Activated naive CD4-positive, alpha-beta T cell treated with anti-CD3 and anti-CD28 coated beads, Interleukin-2, amount 10 ng/mL, durations not matched to agents 7 days and 5 days (primary cell): Measurements from ENCODE around the gene DAW1.
"Not testable (repeated sequence)": the region's sequence is repeated elsewhere in the genome, so short reads cannot be mapped to it uniquely, and the experiment has no call there.

Experiments used
- CTCF ChIA-PET: fragments of 350-600 bp; sonication (Branson Sonifier 250); formaldehyde crosslinking; loops from one replicate; lab custom pipeline; 2021; ENCODE audit warnings: antibody characterized with exemption; lab: Charles Lee
- DNase-seq: peaks from one replicate; pipeline ENCODE4 v3.0.0-alpha.2; 2020
- H3K27ac Mint-ChIP-seq: one replicate; pipeline ENCODE4 v1.8.0; 2021; ENCODE audit warnings: mild to moderate bottlenecking, moderate library complexity, mixed read lengths
- H3K27me3 Mint-ChIP-seq: one replicate; pipeline ENCODE4 v1.8.0; 2021; ENCODE audit warnings: mild to moderate bottlenecking, mixed read lengths
- H3K36me3 Mint-ChIP-seq: one replicate; pipeline ENCODE4 v1.8.0; 2021; ENCODE audit warnings: mixed read lengths
- H3K4me1 Mint-ChIP-seq: one replicate; pipeline ENCODE4 v1.8.0; 2021; ENCODE audit warnings: mixed read lengths
- H3K4me3 Mint-ChIP-seq: one replicate; pipeline ENCODE4 v1.8.0; 2021; ENCODE audit warnings: mild to moderate bottlenecking, moderate library complexity, mixed read lengths
- H3K9me3 Mint-ChIP-seq: one replicate; pipeline ENCODE4 v1.8.0; 2021; ENCODE audit warnings: mixed read lengths

The DAW1 gene

GRCh38 chr2:227871375-227871791 lies at the start of gene DAW1:
Gene DAW1, plus strand, starts transcription at chr2:227871631. Its CDS starts 59 bp downstream, at chr2:227871690.
- peak; percentile 56 for DNase-seq
- no peak within 1 kb of the TSS for H3K4me3 Mint-ChIP-seq
- no peak within 1 kb of the TSS for H3K27ac Mint-ChIP-seq

GRCh38 chr2:227822416-227823003 lies 48.9 kb upstream of the DAW1 start:
- Mint-ChIP-seq H3K9me3 (no peaks in the 10 kb centered on the region), H3K27ac (no peak overlapping the region), H3K4me3 (no peak overlapping the region), H3K4me1 (peaks cover 7% of the 10 kb centered on the region), H3K36me3 (no peaks in the 10 kb centered on the region), H3K27me3 (peaks cover 3% of the 10 kb centered on the region)
- no peak for DNase-seq
- CTCF ChIA-PET, result no interaction called here

More at GRCh38 chr2:227871375-227871791, at the start of gene DAW1:
- H3K27me3 Mint-ChIP-seq, result peaks cover 25% of the 10 kb centered on the region
- no peaks in the 10 kb centered on the region for H3K9me3 Mint-ChIP-seq
- no peaks in the 10 kb centered on the region for H3K36me3 Mint-ChIP-seq
- CTCF ChIA-PET, result interaction anchor here (3.5 kb wide), 1 partner anchor 9 kb away, joined by 11 read pairs; no protein-coding TSS in a partner anchor
- H3K4me1 Mint-ChIP-seq, result no peaks in the 10 kb centered on the region

DNA sequence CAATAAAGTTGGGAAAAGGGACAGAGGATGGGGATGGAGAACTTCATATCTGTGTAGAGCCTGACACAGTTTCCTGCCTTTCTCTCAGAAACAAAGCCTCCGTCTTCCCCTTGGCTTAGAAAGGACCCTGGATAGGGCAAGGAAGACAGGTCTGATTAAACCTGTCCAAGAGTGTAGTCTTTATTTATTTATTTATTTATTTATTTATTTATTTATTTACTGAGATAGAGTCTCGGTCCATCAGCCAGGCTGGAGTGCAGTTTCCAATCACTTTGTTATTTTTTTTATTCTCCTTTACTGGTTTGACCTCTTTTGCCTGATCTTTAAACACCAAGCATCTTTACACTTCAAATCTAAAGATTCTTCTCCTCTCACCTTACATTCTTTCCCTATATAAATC lies 47.5 kb upstream of the DAW1 start:
- no peak overlapping the region for H3K4me3 Mint-ChIP-seq
- DNase-seq, result no peak
- CTCF ChIA-PET, result no interaction called here

DNA sequence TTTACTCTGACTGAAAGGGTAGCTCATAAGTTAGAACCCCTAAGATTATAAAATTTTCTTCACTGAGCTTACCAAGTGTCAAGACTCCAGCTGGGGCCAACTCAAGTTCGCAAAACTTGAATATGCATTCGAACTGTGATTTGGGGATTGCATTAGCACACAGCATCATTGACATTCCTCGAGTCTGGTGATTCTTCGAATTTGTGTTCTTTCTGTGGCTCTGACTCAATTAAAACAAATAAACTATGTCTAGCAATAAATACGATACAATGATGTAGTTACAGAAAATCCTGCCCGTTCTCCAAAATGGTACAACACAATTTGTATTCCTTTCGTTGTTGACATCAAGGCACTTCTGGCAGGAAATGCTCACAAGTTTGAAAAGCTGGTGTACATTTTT lies 46.7 kb upstream of the DAW1 start:
- H3K4me1 Mint-ChIP-seq, result no peaks in the 10 kb centered on the region
- no peaks in the 10 kb centered on the region for H3K36me3 Mint-ChIP-seq
- H3K27me3 Mint-ChIP-seq, result peaks cover 8% of the 10 kb centered on the region
- CTCF ChIA-PET, result no interaction called here
- H3K4me3 Mint-ChIP-seq, result no peak overlapping the region
- H3K9me3 Mint-ChIP-seq, result no peaks in the 10 kb centered on the region
- DNase-seq, result no peak
- no peak overlapping the region for H3K27ac Mint-ChIP-seq

More for the DNA sequence above, 47.5 kb upstream of the DAW1 start:
- no peaks in the 10 kb centered on the region for H3K4me1 Mint-ChIP-seq
- no peak overlapping the region for H3K27ac Mint-ChIP-seq
- peaks cover 8% of the 10 kb centered on the region for H3K27me3 Mint-ChIP-seq
- no peaks in the 10 kb centered on the region for H3K36me3 Mint-ChIP-seq
- no peaks in the 10 kb centered on the region for H3K9me3 Mint-ChIP-seq

- H3K27me3 Mint-ChIP-seq, result peaks cover 8% of the 10 kb centered on the region
- H3K36me3 Mint-ChIP-seq, result no peaks in the 10 kb centered on the region
- CTCF ChIA-PET, result no interaction called here
- H3K9me3 Mint-ChIP-seq, result no peaks in the 10 kb centered on the region
- DNase-seq, result no peak
- H3K4me1 Mint-ChIP-seq, result no peaks in the 10 kb centered on the region
- H3K4me3 Mint-ChIP-seq, result no peak overlapping the region
- H3K27ac Mint-ChIP-seq, result no peak overlapping the region
Measured at GRCh38 chr2:227826019-227826521, 45.4 kb upstream of the DAW1 start.

DNA sequence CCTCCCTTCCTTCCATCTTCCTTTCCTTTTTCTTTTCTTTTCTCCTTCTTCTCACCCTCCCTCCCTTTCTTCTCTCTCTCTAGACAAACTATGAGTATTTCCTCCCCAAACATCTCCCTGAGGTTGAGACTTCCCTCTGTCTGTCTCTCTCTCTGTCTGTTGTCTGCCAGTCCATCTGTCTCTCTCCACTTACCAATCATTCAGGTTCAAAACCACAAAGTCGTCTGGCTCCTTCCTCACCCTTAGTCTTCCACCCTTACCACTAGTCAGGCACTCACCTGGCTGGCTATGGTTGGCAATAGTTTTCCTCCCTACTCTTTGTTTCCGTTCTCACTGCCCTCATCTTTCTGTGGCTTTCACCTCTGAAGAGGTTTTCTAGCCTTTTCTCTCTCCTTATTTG lies 44.9 kb upstream of the DAW1 start:
- Mint-ChIP-seq H3K4me3 (no peak overlapping the region), H3K27me3 (peaks cover 5% of the 10 kb centered on the region), H3K36me3 (no peaks in the 10 kb centered on the region), H3K4me1 (no peaks in the 10 kb centered on the region), H3K9me3 (no peaks in the 10 kb centered on the region), H3K27ac (no peak overlapping the region)
- CTCF ChIA-PET, result no interaction called here
- DNase-seq, result no peak

GRCh38 chr2:227827143-227827542 lies 44.3 kb upstream of the DAW1 start:
- DNase-seq, result no peak
- no peaks in the 10 kb centered on the region for H3K4me1 Mint-ChIP-seq
- no peak overlapping the region for H3K4me3 Mint-ChIP-seq
- H3K36me3 Mint-ChIP-seq, result no peaks in the 10 kb centered on the region
- CTCF ChIA-PET, result no interaction called here
- no peak overlapping the region for H3K27ac Mint-ChIP-seq
- no peaks in the 10 kb centered on the region for H3K9me3 Mint-ChIP-seq
- peaks cover 5% of the 10 kb centered on the region for H3K27me3 Mint-ChIP-seq

DNA sequence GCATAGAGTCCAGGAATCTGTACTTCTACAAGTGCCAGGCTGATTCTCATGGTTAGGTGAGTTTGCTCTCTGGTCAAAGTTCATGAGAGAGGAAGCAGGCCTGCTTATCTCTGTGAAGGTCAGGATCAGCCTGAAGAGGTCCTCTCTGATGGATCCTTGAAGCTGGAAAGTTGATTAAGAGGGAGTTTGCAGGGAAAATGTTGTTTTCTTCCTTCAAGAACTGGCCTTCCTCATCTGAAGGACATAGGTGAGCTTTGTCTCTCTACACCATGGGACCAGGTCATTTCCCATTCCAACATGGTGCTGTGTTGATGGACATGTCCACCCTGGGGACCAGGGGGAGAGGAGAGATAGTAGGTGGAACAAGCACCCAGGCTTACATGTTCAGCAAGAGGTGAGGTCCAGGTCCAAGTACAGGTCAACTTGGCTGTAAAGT lies 42.9 kb upstream of the DAW1 start:
- Mint-ChIP-seq H3K27me3 (peaks cover 5% of the 10 kb centered on the region), H3K36me3 (no peaks in the 10 kb centered on the region), H3K4me3 (no peak overlapping the region), H3K4me1 (no peaks in the 10 kb centered on the region), H3K9me3 (no peaks in the 10 kb centered on the region), H3K27ac (no peak overlapping the region)
- CTCF ChIA-PET, result interaction anchor here (0.7 kb wide), 1 partner anchor 35 kb away, joined by 3 read pairs; no protein-coding TSS in a partner anchor
- DNase-seq, result no peak

DNA sequence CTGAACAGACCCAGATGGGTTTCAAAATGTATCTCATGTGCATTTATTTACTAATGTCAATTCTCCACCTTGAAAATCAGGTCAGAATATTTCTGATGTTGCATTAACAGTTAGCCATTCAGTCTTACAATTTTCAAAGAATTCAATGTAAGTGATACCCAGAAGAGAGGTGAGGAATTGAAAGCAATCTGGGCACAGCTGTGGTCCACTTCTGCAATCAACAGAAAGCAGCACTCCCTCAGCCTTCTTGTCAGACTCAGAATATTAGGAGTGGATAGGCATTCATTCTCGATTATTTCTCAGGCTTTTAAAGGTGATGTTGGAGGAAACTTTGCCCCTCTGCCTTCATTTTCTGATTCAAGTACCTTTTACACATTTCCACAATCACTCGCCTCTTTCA lies 42.1 kb upstream of the DAW1 start:
- no peaks in the 10 kb centered on the region for H3K4me1 Mint-ChIP-seq

DNA sequence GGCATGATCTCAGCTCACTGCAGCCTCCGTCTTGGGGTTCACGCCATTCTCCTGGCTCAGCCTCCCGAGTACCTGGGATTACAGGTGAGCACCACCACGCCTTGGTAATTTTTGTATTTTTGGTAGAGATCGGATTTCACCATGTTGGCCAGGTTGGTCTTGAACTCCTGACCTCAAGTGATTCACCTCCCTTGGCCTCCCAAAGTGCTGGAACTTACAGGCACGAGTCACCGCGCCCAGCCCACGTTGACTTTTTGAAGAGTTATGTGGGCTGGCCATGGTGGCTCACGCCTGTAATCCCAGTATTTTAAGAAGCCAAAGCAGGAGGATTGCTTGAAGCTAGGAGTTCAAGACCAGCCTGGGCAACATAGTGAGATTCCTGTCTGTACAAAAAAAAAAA lies 37.0 kb upstream of the DAW1 start:
- Mint-ChIP-seq H3K9me3 (no peaks in the 10 kb centered on the region), H3K27me3 (peaks cover 5% of the 10 kb centered on the region), H3K27ac (no peak overlapping the region), H3K4me3 (no peak overlapping the region), H3K4me1 (no peaks in the 10 kb centered on the region), H3K36me3 (no peaks in the 10 kb centered on the region)
- no peak for DNase-seq
- CTCF ChIA-PET, result no interaction called here

More for the DNA sequence above, 42.1 kb upstream of the DAW1 start:
- no peaks in the 10 kb centered on the region for H3K36me3 Mint-ChIP-seq
- DNase-seq, result no peak
- CTCF ChIA-PET, result interaction anchor here (0.7 kb wide), 1 partner anchor 34 kb away, joined by 3 read pairs; no protein-coding TSS in a partner anchor
- no peaks in the 10 kb centered on the region for H3K9me3 Mint-ChIP-seq
- peaks cover 5% of the 10 kb centered on the region for H3K27me3 Mint-ChIP-seq
- no peak overlapping the region for H3K4me3 Mint-ChIP-seq
- H3K27ac Mint-ChIP-seq, result no peak overlapping the region

DNA sequence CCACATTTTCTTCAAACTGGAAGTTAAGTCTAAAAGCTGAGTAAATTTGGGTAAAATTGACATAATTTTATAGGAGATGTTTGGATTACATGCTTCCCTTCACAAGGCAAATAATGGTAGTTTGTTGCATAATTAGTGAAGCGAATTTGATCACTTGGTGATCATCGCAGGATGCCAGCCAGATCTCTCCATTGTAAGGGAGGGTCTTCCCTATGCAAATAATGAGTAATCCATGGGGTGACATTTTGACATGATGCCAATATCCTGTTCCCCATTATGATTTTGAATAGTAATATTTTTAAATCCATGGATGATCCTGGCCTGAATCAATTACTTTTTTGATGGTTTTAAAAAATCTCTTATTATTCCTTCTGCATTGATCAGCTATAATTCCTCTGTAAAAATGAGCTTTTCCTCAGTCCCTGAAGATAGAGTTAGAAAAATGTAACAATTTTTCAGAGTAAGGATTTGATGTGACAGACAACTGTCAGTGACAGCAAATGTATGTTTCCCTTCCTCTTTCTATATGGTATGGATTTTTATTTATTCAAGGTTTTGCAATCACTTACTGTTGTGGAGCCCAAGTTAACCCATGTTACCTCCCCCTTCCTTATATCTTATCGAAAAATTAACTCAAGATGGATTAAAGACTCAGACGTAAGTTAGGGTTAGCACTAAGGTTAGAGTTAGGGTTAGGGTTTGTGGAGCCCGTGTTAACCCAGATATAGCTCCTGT lies 36.3 kb upstream of the DAW1 start:
- DNase-seq, result no peak
- H3K36me3 Mint-ChIP-seq, result no peaks in the 10 kb centered on the region
- H3K27ac Mint-ChIP-seq, result no peak overlapping the region
- H3K4me3 Mint-ChIP-seq, result no peak overlapping the region
- H3K4me1 Mint-ChIP-seq, result no peaks in the 10 kb centered on the region
- no peaks in the 10 kb centered on the region for H3K9me3 Mint-ChIP-seq
- CTCF ChIA-PET, result no interaction called here
- H3K27me3 Mint-ChIP-seq, result peaks cover 6% of the 10 kb centered on the region

GRCh38 chr2:227839339-227840129 lies 31.9 kb upstream of the DAW1 start:
- H3K36me3 Mint-ChIP-seq, H3K4me1 Mint-ChIP-seq, H3K4me3 Mint-ChIP-seq, H3K9me3 Mint-ChIP-seq, H3K27me3 Mint-ChIP-seq, DNase-seq, H3K27ac Mint-ChIP-seq: not testable (repeated sequence)
- CTCF ChIA-PET, result interaction anchor here (0.9 kb wide), 1 partner anchor 73 kb away, joined by 3 read pairs; no protein-coding TSS in a partner anchor

- no peak overlapping the region for H3K4me3 Mint-ChIP-seq
- H3K27ac Mint-ChIP-seq, result no peak overlapping the region
Measured at GRCh38 chr2:227846831-227847230, 24.6 kb upstream of the DAW1 start.

DNA sequence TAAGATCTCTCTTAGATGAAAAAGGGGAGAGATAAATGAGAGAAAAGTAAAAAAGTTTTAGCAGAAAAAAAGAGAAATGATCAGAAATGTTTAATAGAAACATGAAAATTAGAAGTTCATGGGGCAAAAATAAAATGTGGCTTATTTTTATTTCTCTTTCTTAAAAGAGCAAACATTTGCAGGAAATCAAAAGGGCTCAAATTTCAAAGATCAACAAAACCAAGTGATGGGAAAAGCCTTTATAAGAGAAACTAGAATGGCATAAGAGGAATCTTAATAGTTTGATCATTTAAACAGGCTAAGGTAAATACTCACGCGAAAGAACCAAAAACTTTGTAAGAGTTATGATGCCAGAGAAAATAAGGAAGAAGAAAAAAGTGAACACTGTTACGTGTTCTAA lies 23.3 kb upstream of the DAW1 start:
- CTCF ChIA-PET, result interaction anchor here (0.6 kb wide), 1 partner anchor 201 kb away, joined by 3 read pairs; no protein-coding TSS in a partner anchor
- no peak for DNase-seq
- H3K9me3 Mint-ChIP-seq, result no peaks in the 10 kb centered on the region
- H3K4me3 Mint-ChIP-seq, result no peak overlapping the region
- H3K27ac Mint-ChIP-seq, result no peak overlapping the region
- H3K4me1 Mint-ChIP-seq, result no peaks in the 10 kb centered on the region
- no peaks in the 10 kb centered on the region for H3K27me3 Mint-ChIP-seq
- H3K36me3 Mint-ChIP-seq, result no peaks in the 10 kb centered on the region

More at GRCh38 chr2:227846831-227847230, 24.6 kb upstream of the DAW1 start:
- no peak for DNase-seq
- H3K27me3 Mint-ChIP-seq, result no peaks in the 10 kb centered on the region
- H3K4me1 Mint-ChIP-seq, result no peaks in the 10 kb centered on the region
- CTCF ChIA-PET, result interaction anchor here (1.6 kb wide), 1 partner anchor 16 kb away, joined by 3 read pairs; no protein-coding TSS in a partner anchor
- H3K36me3 Mint-ChIP-seq, result no peaks in the 10 kb centered on the region
- H3K9me3 Mint-ChIP-seq, result no peaks in the 10 kb centered on the region
